UCSD-AML1 (cell line): ENCODE results near the gene CA7.
"Not testable (repeated sequence)": the region's sequence is repeated elsewhere in the genome, so short reads cannot be mapped to it uniquely, and the experiment has no call there.

Source experiments
- DNase-seq: peaks from one replicate; lab custom pipeline; 2025; ENCODE audit not compliant: unreplicated experiment; lab: John Stamatoyannopoulos, UW

Gene CA7

DNA sequence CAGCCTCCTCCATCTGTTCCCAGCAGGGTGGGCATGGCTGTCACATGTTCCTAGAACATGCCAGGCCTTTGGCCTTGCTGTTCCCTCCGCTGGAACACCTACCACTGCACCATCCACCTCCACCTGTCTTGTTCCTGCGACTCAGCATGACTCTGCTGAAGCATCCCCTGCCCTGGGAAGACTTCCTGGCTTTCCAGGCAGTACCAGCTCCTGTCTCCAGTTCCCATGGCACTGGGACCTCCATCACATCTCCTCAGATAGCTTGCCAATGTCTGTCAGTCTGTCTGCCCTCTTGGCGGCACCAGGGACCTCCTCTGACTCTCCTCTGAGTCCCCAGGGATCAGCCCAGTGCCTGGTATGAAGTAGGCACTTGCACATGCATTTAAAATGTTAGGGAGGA lies 51.8 kb downstream of the CA7 start:
- DNase-seq, result no peak

DNA sequence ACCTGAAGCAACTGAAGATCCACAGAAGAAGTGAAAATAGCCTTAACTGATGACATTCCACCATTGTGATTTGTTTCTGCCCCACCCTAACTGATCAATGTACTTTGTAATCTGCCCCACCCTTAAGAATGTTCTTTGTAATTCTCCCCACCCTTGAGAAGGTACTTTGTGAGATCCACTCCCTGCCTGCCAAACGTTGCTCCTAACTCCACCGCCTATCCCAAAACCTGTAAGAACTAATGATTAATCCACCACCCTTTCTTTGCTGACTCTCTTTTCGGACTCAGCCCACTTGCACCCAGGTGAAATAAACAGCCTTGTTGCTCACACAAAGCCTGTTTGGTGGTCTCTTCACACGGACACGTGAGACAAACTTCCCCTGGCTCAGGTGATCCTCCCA lies 52.5 kb downstream of the CA7 start:
- DNase-seq, result not testable (repeated sequence)

DNA sequence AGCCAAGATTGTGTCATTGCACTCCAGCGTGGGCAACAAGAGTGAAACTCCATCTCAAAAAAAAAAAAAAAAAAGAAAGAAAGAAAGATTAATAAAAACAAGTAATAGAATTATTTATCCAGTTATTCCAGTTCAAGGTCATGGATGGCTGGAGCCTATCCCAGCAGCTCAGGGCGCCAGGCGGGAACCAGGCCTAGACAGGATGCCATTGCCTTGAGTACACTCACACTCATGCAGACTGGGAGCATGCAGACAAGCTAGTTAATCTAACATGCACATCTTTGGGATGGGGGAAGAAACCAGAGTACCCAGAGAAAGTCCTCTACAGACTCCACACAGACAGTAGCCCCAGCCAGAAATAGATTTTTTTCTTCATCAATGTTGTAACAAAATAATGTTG lies 54.0 kb downstream of the CA7 start:
- DNase-seq, result no peak

DNA sequence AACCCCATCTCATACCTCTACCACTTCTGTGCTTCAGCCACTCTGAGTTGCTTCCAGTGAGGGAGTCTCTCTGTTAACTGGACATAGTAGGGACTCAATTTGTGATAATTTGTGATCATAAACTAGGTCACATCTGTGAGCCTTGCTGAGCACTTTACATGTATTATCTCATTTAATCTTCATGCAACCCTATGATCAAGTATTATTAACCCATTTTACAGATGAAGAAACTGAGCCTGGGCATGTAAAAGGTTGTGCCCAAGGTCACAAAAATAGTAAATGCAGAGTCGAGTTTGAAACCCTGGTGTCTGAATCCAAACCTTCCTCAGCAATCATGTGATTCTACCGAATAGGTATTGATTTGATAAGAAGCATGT lies 54.7 kb downstream of the CA7 start:
- no peak for DNase-seq

DNA sequence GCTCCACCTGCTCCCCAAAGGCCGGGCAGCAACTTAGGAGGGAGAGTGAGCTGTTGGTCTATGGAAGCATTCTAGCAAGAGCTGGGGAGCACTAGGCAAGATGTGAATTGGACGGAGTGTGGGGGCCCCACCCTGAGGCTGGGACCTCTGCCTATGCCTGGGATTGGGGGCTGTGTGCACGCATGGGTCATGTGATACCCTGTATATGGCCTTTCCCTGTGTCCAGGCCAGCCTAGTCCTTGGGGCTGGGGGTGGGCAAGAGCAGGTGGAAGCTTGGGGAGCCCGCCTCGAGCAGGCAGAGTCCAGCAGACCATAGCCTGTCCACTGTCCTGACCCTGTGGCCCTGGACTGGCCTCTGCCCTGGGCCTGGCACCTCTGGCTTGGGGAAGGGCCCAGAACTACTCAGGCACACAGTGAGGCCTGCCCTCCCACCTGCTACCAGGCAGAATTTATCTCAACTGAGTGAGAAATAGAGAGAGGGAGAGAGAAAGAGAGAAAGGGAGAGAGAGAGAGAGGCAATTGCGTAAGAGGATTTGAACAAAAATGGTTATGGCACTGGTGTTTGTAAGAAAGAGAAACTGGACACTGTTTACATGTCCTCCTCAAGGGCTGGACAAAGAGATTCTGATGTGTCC lies 55.2 kb downstream of the CA7 start:
- DNase-seq, result no peak

DNA sequence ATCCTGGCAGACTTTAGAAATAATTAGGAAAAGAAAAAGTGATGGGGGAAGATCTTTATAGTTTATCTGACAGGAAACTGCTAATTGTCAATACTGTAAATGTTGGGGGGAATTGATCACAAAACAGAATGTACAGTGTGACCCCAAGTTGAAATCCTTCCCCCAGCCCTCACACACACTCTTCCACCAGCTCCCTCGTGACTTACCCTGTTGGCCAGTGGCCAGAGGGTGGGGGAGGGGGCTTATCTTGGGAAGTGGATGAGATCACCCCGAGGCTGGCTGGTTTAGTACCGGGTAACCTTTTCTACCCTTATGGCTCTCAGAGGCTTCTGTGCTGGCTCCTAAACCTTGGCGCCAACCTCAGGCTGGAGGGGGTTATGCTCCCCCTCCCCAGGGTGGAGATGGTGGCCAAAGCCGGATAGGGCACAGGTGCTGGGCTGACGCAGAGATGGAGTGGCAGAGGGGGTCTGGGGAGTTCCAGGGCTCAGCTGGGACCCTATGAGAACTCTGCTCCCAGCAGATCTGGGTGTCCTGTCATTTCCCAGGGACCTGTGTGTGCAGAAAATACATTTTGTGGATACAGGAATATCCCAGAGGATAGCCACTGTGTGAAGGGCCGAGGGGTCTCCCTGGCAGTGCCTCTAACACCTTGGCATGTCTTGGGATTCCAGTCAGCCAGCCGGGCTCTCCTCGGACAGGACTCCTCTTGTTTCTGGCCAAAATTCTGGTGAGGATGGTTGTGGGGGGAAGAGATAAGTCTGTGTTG lies 55.9 kb downstream of the CA7 start:
- peak; percentile 71 for DNase-seq

DNA sequence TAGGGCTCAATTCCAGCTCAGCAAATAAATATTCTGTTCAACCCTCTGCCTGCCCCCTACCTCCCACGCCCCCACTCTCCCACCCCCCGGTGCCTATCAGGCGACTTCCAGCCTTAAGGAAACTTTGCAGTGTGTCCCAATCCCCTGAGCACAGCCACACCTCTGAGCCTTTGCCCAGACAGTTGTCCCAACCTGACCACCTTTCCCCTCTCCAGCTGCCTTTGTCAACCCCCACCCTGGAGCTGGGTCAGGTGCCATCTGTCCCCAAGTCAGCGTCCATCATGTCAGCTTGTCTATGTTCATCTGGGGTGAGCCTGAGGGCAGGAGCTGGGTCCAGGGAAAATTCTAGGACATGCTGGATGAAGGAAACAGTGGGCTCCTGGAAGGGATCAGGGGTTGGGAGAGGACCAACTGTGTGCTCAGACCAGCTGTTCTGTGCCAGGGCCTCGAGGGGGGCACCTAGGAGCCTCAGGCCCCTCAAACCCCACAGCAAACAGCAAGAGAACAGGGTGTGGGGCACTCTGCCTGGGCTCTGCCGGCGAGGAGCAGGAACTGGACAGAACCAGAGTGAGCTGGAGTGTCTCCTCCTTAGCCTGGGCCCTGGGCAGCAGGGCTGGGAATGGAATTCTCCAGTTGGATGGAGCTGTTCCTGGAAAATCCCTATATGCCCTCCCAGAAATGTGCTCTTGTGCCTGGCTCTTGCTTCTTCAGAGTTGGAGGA lies 56.7 kb downstream of the CA7 start:
- DNase-seq, result no peak

DNA sequence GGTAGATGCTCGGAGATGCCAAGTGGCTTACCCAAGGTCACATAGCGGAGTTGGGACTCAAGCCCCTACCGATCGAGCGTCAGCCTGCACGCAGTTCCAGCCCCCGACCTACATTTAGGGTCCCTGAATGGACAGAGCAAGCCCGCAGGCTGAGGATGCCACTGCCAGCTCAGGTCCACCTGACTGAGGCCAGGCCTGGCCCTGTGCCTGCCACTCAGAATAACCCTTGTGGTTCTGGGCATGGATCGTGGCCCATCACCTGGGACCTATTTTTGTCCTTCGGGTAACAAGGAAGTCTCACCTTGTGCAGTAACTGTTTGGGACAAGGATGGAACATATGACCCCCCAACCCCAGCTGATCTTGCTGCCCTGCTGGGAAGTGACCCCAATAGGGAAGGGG lies 57.4 kb downstream of the CA7 start:
- DNase-seq, result no peak

DNA sequence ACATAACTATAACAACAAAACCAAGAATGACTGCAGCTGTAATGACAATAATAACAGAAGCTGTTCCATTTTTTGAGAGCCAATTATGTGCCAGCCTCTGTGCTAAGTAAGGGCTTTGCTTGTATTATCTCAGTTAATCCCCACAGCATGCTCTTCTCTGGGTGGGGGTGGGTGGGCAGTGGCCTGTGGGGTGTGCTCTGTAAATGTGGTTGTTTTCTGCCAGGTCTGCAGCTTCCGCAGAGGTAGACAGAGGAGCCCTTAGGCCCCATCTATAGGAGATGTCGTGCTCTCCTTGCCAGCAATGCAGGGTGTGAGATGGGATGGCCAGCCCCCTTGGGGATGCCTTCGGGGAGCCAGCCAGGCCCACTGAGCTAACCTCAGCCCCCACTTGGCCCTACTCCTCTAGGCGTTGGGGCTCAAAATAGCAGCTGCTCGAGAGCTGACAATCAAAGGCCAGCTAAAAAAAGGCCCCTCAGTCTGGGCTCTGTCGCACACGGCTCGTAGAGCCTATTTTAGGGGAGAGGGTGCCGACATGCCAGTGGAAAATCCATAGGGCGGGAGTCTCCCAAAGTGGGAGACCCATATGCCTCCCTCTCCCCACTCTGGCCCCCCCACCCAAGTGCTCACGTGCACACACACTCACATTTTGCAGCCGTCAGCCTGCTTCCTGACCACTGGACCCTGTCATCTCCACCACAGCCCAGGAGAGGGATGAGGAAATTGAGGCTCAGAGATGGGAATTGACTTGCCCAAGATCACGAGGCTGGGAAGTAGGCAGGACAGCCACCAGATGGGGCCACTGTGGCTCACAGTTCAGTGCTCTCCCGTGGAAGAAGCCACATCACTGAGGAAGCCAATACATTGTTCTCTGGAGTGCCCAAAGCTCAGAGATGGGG lies 58.7 kb downstream of the CA7 start:
- DNase-seq, result no peak
